Tibial nerve (tissue), 3 donors: ENCODE results near the gene WTAP.

Source experiments
- CTCF ChIP-seq, 5 experiments: fragments of 200-600 bp in 3 of 5; fragments of 450-650 bp in 2 of 5; sonication (generic) in 3 of 5; IDR thresholded peaks; one replicate each; pipeline ENCODE4 v1.5.1; 2016 to 2019; ENCODE audit warnings: antibody characterized with exemption in 5 of 5, mild to moderate bottlenecking in 3 of 5, moderate library complexity in 2 of 5
- POLR2A ChIP-seq, 2 donors: fragments of 450-650 bp; IDR thresholded peaks; one replicate each; pipeline ENCODE4 v1.6.1; 2017; ENCODE audit warnings: antibody characterized with exemption in 2 of 2, mild to moderate bottlenecking in 2 of 2, moderate library complexity in 2 of 2

DNA sequence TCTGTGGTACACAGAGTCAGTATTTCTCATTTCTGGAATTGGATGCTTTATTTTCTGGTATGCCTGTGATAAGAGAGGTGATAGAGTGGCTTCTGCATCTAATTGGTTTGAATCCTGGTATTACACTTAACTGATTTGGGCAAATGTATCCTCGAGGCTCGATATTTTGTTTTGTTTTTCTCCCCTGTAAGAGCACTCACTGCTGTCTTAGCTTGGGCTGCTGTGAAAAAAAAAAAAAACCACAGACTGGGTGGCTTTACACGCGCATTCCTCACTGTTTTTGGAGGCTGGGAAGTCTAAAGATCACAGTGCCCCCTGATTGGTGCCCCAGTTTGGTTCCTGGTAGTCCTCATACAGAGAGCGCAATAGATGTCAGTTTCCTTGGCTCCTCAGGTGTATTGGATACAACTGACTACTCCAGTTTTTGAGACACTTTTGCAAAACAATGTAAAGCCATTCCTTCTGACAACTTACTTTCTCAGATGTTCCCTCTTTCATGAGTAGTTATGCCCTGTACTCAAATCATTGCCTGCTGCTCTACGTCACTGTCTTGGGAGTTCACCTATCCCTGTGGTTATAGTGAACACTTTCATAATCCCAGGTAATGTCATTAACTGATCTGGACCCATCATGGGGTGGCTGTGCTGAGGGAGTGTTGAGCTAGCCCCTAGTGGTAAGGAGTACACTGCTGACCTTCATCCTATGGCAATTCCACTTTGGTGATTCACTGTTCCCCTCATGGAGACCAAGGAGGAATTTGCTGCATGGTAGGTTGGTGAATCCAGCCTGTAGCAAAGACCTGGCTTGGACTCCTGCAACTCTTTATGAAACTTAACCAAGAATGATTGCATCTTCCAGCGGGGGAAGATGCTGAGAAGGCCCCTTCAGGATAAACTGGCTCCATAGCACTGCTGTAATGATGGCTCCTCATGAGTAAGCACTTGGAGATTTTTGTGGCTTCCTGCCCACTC, 31.0 kb downstream of the WTAP start:
- TF ChIP-seq CTCF (IDR thresholded peaks at IDR 0.05) (no peak), POLR2A (IDR thresholded peaks at IDR 0.05) (no peak)
